WTC11 (cell line): ENCODE measurements around the gene SPG11. TPM values are rescaled to one million over a fixed set of nuclear protein-coding genes. Genes with fewer than 3 reads are reported as not detected.

Experiments used
- ATAC-seq: fragments of 200-7000 bp; cut with Tn5 transposase; 2 replicates; pipeline ENCODE4 v1.10.0; 2021; ENCODE audit warnings: mild to moderate bottlenecking, moderate library complexity
- CTCF ChIA-PET: fragments of 300-600 bp; sonication (Branson Sonifier 250); formaldehyde crosslinking; loops from one replicate; lab custom pipeline; 2021; ENCODE audit warnings: antibody characterized with exemption; lab: Charles Lee
- POLR2A ChIA-PET: fragments of 350-600 bp; sonication (Branson Sonifier 250); formaldehyde crosslinking; loops from one replicate; lab custom pipeline; 2021; ENCODE audit warnings: antibody characterized with exemption; lab: Charles Lee
- DNase-seq: peaks from one replicate; pipeline ENCODE4 v3.0.0; 2021; ENCODE audit warnings: low spot score
- H3K27ac Mint-ChIP-seq: 2 replicates; pipeline ENCODE4 v1.8.0; 2021; ENCODE audit warnings: mixed read lengths
- H3K27me3 Mint-ChIP-seq: 2 replicates; pipeline ENCODE4 v1.8.0; 2021; ENCODE audit warnings: low read depth, mild to moderate bottlenecking, moderate library complexity, mixed read lengths
- H3K36me3 Mint-ChIP-seq: 2 replicates; pipeline ENCODE4 v1.8.0; 2021; ENCODE audit warnings: mixed read lengths
- H3K4me1 Mint-ChIP-seq: 2 replicates; pipeline ENCODE4 v1.8.0; 2022; ENCODE audit warnings: mixed read lengths
- H3K4me3 Mint-ChIP-seq: 2 replicates; pipeline ENCODE4 v1.8.0; 2021; ENCODE audit warnings: mild to moderate bottlenecking, moderate library complexity, mixed read lengths
- H3K9me3 Mint-ChIP-seq: 2 replicates; pipeline ENCODE4 v1.8.0; 2021; ENCODE audit warnings: mixed read lengths
- HMGA2 ChIP-seq: fragments of 250-450 bp; sonication (Bioruptor Pico); IDR thresholded peaks from 2 replicates; pipeline ENCODE4 v1.4.0; 2021; ENCODE audit warnings: mild to moderate bottlenecking, moderate library complexity
- IRF2 ChIP-seq: sonication (generic); formaldehyde crosslinking; IDR thresholded peaks from 2 replicates; pipeline ENCODE4 v1.8.0; 2022; ENCODE audit warnings: low read depth, missing genetic modification reagents, borderline replicate concordance
- JAZF1 ChIP-seq: fragments of 250-450 bp; sonication (Bioruptor Pico); IDR thresholded peaks from 2 replicates; pipeline ENCODE4 v1.9.0; 2021; ENCODE audit warnings: moderate library complexity, mild to moderate bottlenecking, inconsistent platforms
- KAT7 ChIP-seq: sonication (generic); formaldehyde crosslinking; IDR thresholded peaks from 2 replicates; pipeline ENCODE4 v1.8.1; 2023; ENCODE audit warnings: missing genetic modification reagents, mild to moderate bottlenecking, borderline replicate concordance
- NR1H2 ChIP-seq: sonication (generic); formaldehyde crosslinking; IDR thresholded peaks from 2 replicates; pipeline ENCODE4 v1.9.0; 2021; ENCODE audit warnings: mild to moderate bottlenecking, moderate library complexity, missing genetic modification reagents
- NR2C2 ChIP-seq: sonication (generic); formaldehyde crosslinking; IDR thresholded peaks from 2 replicates; pipeline ENCODE4 v1.8.0; 2022; ENCODE audit warnings: mild to moderate bottlenecking, missing genetic modification reagents
- TCF7 ChIP-seq: sonication (generic); formaldehyde crosslinking; IDR thresholded peaks from 2 replicates; pipeline ENCODE4 v1.8.0; 2022; ENCODE audit warnings: mild to moderate bottlenecking, low read depth, missing genetic modification reagents, moderate library complexity
- TEAD4 ChIP-seq: sonication (generic); formaldehyde crosslinking; IDR thresholded peaks from 2 replicates; pipeline ENCODE4 v1.8.0; 2022; ENCODE audit warnings: mild to moderate bottlenecking, missing genetic modification reagents
- ZBTB21 ChIP-seq: sonication (generic); formaldehyde crosslinking; IDR thresholded peaks from 2 replicates; pipeline ENCODE4 v1.8.1; 2023; ENCODE audit warnings: mild to moderate bottlenecking, missing genetic modification reagents, borderline replicate concordance
- ZNF121 ChIP-seq: sonication (generic); formaldehyde crosslinking; IDR thresholded peaks from 2 replicates; pipeline ENCODE4 v1.8.0; 2023; ENCODE audit warnings: missing genetic modification reagents
- ZNF671 ChIP-seq: fragments of 250-450 bp; sonication (Bioruptor Pico); IDR thresholded peaks from 2 replicates; pipeline ENCODE4 v1.8.0; 2021; ENCODE audit warnings: mild to moderate bottlenecking
- total RNA-seq: library from RNA; stranded (reverse); gene quantifications from 3 replicates; pipeline ENCODE4 v1.2.3, GENCODE V29; 2021
- TF ChIP-seq, protein P1 (sequence below): sonication (generic); formaldehyde crosslinking; IDR thresholded peaks from 2 replicates; pipeline ENCODE4 v1.8.0; 2022; ENCODE audit warnings: mild to moderate bottlenecking, missing genetic modification reagents
- TF ChIP-seq, protein P2 (sequence below): fragments of 250-450 bp; sonication (Bioruptor Pico); IDR thresholded peaks from 2 replicates; pipeline ENCODE4 v1.9.0; 2021; ENCODE audit warnings: moderate library complexity, mild to moderate bottlenecking, inconsistent platforms, borderline replicate concordance
- TF ChIP-seq, protein P3 (sequence below): fragments of 200-600 bp; IDR thresholded peaks from 2 replicates; pipeline ENCODE4 v1.8.0; 2022; ENCODE audit warnings: antibody characterized with exemption
- TF ChIP-seq, protein P4 (sequence below): sonication (generic); formaldehyde crosslinking; IDR thresholded peaks from 2 replicates; pipeline ENCODE4 v1.8.1; 2022; ENCODE audit warnings: mild to moderate bottlenecking, moderate library complexity, missing genetic modification reagents
- TF ChIP-seq, protein P5 (sequence below): sonication (generic); formaldehyde crosslinking; IDR thresholded peaks from 2 replicates; pipeline ENCODE4 v1.8.0; 2022; ENCODE audit warnings: mild to moderate bottlenecking, missing genetic modification reagents

The SPG11 gene
- total RNA-seq, 1 experiment from 2014 or later, result 46.4 TPM

DNA sequence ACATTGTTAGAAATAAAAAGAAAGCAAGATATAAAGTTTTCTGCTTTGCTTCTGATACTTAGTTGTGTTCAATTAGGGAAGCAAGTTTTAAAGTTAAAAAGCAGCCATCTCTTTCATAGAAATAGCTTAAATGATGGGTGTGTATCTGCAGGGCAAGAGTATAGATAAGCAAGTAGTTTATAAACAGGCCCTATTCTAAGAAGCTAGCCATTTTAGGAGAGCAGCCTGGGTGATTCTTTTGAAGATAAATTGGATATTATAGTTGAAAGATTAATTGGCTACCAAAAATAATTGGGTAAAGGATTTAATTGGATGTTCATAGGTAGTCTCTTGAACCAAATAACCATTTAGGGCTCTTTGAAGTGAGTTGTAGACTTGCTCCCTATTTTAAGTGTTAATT lies 120.9 kb downstream of the SPG11 start:
- ChIA-PET POLR2A (no interaction called here), CTCF (interaction anchor here (1.6 kb wide), 1 partner anchor 42 kb away, joined by 3 read pairs; no protein-coding TSS in a partner anchor)
- TF ChIP-seq IRF2 (CRISPR knock-in tag) (no peak), ZBTB21 (CRISPR knock-in tag) (no peak), NR2C2 (CRISPR knock-in tag) (no peak), TCF7 (CRISPR knock-in tag) (no peak), NR1H2 (no peak)
- TF ChIP-seq, protein P1, sequence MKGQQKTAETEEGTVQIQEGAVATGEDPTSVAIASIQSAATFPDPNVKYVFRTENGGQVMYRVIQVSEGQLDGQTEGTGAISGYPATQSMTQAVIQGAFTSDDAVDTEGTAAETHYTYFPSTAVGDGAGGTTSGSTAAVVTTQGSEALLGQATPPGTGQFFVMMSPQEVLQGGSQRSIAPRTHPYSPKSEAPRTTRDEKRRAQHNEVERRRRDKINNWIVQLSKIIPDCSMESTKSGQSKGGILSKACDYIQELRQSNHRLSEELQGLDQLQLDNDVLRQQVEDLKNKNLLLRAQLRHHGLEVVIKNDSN (CRISPR knock-in tag), result no peak
- TF ChIP-seq, protein P2, sequence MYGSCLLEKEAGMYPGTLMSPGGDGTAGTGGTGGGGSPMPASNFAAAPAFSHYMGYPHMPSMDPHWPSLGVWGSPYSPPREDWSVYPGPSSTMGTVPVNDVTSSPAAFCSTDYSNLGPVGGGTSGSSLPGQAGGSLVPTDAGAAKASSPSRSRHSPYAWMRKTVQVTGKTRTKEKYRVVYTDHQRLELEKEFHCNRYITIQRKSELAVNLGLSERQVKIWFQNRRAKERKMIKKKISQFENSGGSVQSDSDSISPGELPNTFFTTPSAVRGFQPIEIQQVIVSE, result no peak
- TF ChIP-seq, protein P3, sequence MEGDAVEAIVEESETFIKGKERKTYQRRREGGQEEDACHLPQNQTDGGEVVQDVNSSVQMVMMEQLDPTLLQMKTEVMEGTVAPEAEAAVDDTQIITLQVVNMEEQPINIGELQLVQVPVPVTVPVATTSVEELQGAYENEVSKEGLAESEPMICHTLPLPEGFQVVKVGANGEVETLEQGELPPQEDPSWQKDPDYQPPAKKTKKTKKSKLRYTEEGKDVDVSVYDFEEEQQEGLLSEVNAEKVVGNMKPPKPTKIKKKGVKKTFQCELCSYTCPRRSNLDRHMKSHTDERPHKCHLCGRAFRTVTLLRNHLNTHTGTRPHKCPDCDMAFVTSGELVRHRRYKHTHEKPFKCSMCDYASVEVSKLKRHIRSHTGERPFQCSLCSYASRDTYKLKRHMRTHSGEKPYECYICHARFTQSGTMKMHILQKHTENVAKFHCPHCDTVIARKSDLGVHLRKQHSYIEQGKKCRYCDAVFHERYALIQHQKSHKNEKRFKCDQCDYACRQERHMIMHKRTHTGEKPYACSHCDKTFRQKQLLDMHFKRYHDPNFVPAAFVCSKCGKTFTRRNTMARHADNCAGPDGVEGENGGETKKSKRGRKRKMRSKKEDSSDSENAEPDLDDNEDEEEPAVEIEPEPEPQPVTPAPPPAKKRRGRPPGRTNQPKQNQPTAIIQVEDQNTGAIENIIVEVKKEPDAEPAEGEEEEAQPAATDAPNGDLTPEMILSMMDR, result no peak
- TF ChIP-seq, protein P4, sequence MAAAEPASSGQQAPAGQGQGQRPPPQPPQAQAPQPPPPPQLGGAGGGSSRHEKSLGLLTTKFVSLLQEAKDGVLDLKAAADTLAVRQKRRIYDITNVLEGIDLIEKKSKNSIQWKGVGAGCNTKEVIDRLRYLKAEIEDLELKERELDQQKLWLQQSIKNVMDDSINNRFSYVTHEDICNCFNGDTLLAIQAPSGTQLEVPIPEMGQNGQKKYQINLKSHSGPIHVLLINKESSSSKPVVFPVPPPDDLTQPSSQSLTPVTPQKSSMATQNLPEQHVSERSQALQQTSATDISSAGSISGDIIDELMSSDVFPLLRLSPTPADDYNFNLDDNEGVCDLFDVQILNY (CRISPR knock-in tag), result no peak
- H3K9me3 Mint-ChIP-seq, result peaks cover 4% of the 10 kb centered on the region; the same call in 1 of the 2 replicates
- H3K4me1 Mint-ChIP-seq, result peaks cover 17% of the 10 kb centered on the region
- no peak overlapping the region for H3K4me3 Mint-ChIP-seq
- no peaks in the 10 kb centered on the region for H3K27me3 Mint-ChIP-seq
- H3K36me3 Mint-ChIP-seq, result peaks cover 36% of the 10 kb centered on the region
- no peak for ATAC-seq
- no peak for DNase-seq
- H3K27ac Mint-ChIP-seq, result no peak overlapping the region

DNA sequence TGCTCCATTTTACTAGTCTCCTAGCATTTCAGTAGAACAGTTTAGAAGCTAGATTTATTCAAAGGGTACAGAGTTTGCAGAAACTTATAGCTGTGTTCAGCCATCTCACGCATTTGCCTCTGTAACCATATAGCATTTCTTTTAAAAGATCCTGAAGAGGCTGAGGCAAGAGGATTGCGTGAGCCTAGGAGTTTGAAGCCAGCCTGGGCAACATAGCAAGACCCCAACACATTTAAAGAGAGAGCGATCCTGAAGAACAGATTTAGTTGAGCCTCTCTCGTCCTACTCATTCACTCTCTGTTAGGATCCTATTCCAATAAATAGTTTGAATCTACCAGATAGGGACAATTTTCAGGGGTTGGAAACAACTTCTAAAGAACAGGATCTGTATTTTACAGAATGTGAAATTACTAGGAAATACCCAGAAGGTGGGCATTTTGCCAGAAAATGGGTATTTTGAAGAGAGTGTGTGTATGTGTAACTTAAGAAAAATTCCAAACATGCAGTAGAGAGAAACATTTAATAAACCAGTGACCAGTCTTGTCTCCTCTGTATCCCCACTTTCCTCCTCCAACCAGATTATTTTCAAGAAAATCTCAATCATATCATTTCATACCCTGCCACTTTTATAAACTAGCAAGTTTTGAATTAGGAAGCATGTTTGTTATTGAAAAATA lies 122.0 kb downstream of the SPG11 start:
- no peak for DNase-seq
- Mint-ChIP-seq H3K27ac (0 out of 2 replicates have a peak overlapping the region, but pooled peaks have one; percentile 61), H3K9me3 (peaks cover 4% of the 10 kb centered on the region; the same call in 1 of the 2 replicates), H3K4me3 (no peak overlapping the region), H3K4me1 (peaks cover 18% of the 10 kb centered on the region), H3K27me3 (no peaks in the 10 kb centered on the region), H3K36me3 (peaks cover 35% of the 10 kb centered on the region)
- TF ChIP-seq JAZF1 (CRISPR knock-in tag) (no peak), ZNF121 (CRISPR knock-in tag) (peak; percentile 88), ZNF671 (CRISPR knock-in tag) (no peak), TEAD4 (CRISPR knock-in tag) (no peak)
- TF ChIP-seq, protein P5, sequence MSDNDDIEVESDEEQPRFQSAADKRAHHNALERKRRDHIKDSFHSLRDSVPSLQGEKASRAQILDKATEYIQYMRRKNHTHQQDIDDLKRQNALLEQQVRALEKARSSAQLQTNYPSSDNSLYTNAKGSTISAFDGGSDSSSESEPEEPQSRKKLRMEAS (CRISPR knock-in tag), result no peak
- ATAC-seq, result no peak
- POLR2A ChIA-PET, result interaction anchor here (0.6 kb wide), 1 partner anchor 80 kb away, joined by 3 read pairs; no protein-coding TSS in a partner anchor
- CTCF ChIA-PET, result no interaction called here

DNA sequence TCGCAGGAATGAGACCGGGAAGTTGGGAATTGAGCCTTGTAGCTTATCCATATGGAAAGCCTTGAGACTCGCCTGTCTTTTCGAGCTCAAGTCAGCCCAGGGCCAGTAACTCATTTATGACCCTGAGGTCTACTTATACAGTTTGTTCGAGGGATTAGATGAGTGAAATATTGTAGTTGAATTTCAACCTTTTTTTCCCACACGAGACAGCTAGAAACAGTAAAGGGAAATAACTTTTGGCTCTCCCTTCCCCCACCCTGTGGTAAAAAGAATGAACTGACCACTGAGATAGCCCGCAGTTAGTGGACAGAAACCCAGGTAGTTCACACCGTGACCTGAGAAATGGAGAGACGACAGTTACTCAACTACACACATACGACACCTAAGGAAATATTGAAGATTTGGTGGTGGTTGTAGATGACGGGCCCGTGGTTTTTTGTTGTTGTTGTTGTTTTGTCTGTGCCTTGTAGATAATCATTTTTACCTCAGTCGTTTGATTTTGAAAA lies 125.7 kb downstream of the SPG11 start:
- ChIA-PET CTCF (interaction anchor here (0.8 to 1.7 kb wide), 6 partner anchors 8 to 125 kb away, joined by 3 to 10 read pairs (median 3); partner anchors contain the start of gene SPG11), POLR2A (interaction anchor here (0.5 to 2.6 kb wide), 3 partner anchors 32 to 238 kb away, joined by 3 to 10 read pairs (median 5); partner anchors contain the start of gene CTDSPL2)
- Mint-ChIP-seq H3K9me3 (no peaks in the 10 kb centered on the region), H3K36me3 (peaks cover 31% of the 10 kb centered on the region), H3K27me3 (no peaks in the 10 kb centered on the region), H3K4me3 (peak overlapping the region; percentile 89), H3K4me1 (peaks cover 24% of the 10 kb centered on the region), H3K27ac (peak overlapping the region; percentile 9; the same call in 1 of the 2 replicates)
- peak; percentile 5; the same call in 1 of the 2 replicates for TF ChIP-seq KAT7 (CRISPR knock-in tag)
- no peak for TF ChIP-seq HMGA2
- ATAC-seq, result no peak
- DNase-seq, result no peak
